Subcutaneous abdominal adipose tissue (tissue), 5 donors: ENCODE measurements around the gene SNRPD3.

Experiments
- H3K27ac ChIP-seq: one replicate; pipeline ENCODE4 v1.7.0; 2013; ENCODE audit warnings: low read depth, mild to moderate bottlenecking, inconsistent platforms, low read length, moderate library complexity
- H3K27me3 ChIP-seq, 5 donors: one replicate each; pipeline ENCODE4 v1.7.0; 2013; ENCODE audit warnings: low read length in 5 of 5, inconsistent platforms in 1 of 5; ENCODE audit not compliant: control insufficient read depth in 5 of 5, insufficient read depth in 4 of 5
- H3K36me3 ChIP-seq, 5 donors: one replicate each; pipeline ENCODE4 v1.7.0; 2013; ENCODE audit warnings: low read length in 5 of 5; ENCODE audit not compliant: control insufficient read depth in 5 of 5, insufficient read depth in 5 of 5
- H3K4me1 ChIP-seq, 5 donors: one replicate each; pipeline ENCODE4 v1.7.0; 2013; ENCODE audit warnings: low read length in 5 of 5, mild to moderate bottlenecking in 3 of 5, moderate library complexity in 1 of 5; ENCODE audit not compliant: control insufficient read depth in 5 of 5, insufficient read depth in 5 of 5
- H3K4me3 ChIP-seq, 5 donors: one replicate each; pipeline ENCODE4 v1.7.0; 2013; ENCODE audit warnings: low read length in 5 of 5, low read depth in 1 of 5
- H3K9ac ChIP-seq, 5 donors: one replicate each; pipeline ENCODE4 v1.7.0; 2013; ENCODE audit warnings: low read length in 5 of 5, mild to moderate bottlenecking in 4 of 5, moderate library complexity in 3 of 5
- H3K9me3 ChIP-seq, 5 donors: one replicate each; pipeline ENCODE4 v1.7.0; 2013; ENCODE audit warnings: low read length in 5 of 5; ENCODE audit not compliant: control insufficient read depth in 5 of 5
- donor health status: healthy.
- donor health status: healthy.
- donor health status: healthy.
- donor health status: healthy.
- donor health status: healthy.

Gene SNRPD3

GRCh38 chr22:24516301-24516737, 39.5 kb upstream of the SNRPD3 start:
- Histone ChIP-seq H3K27me3 (no peaks in the 10 kb centered on the region), H3K4me1 (peaks cover 0 to 28% (median 20%) of the 10 kb centered on the region in 5 donors), H3K9ac (peak overlapping the region in 1 of 5 donors; percentile 22), H3K9me3 (peaks cover 0 to 4% (median 0%) of the 10 kb centered on the region in 5 donors), H3K36me3 (no peaks in the 10 kb centered on the region), H3K27ac (peak overlapping the region; percentile 41), H3K4me3 (peak overlapping the region in 1 of 5 donors; percentile 38)

- Histone ChIP-seq H3K4me1 (peaks cover 0 to 21% (median 13%) of the 10 kb centered on the region in 5 donors), H3K4me3 (no peak overlapping the region), H3K9ac (no peak overlapping the region), H3K27ac (peak overlapping the region; percentile 37), H3K36me3 (no peaks in the 10 kb centered on the region), H3K9me3 (peaks cover 0 to 4% (median 0%) of the 10 kb centered on the region in 5 donors), H3K27me3 (no peaks in the 10 kb centered on the region)
Measured at GRCh38 chr22:24517446-24517845, 38.4 kb upstream of the SNRPD3 start.

GRCh38 chr22:24518228-24518627, 37.6 kb upstream of the SNRPD3 start:
- Histone ChIP-seq H3K27me3 (no peaks in the 10 kb centered on the region), H3K36me3 (no peaks in the 10 kb centered on the region), H3K4me3 (no peak overlapping the region), H3K27ac (no peak overlapping the region), H3K9ac (no peak overlapping the region), H3K4me1 (peaks cover 0 to 21% (median 13%) of the 10 kb centered on the region in 5 donors), H3K9me3 (peaks cover 0 to 4% (median 0%) of the 10 kb centered on the region in 5 donors)

GRCh38 chr22:24518771-24519485, 36.9 kb upstream of the SNRPD3 start:
- Histone ChIP-seq H3K9me3 (peaks cover 0 to 4% (median 0%) of the 10 kb centered on the region in 5 donors), H3K27me3 (no peaks in the 10 kb centered on the region), H3K27ac (no peak overlapping the region), H3K36me3 (no peaks in the 10 kb centered on the region), H3K9ac (no peak overlapping the region), H3K4me1 (peaks cover 0 to 21% (median 13%) of the 10 kb centered on the region in 5 donors), H3K4me3 (no peak overlapping the region)

- no peak overlapping the region for H3K9ac ChIP-seq
- no peaks in the 10 kb centered on the region for H3K36me3 ChIP-seq
Measured at GRCh38 chr22:24519496-24519895, 36.3 kb upstream of the SNRPD3 start.

GRCh38 chr22:24521791-24522245, 34.0 kb upstream of the SNRPD3 start:
- Histone ChIP-seq H3K9me3 (peaks cover 0 to 3% (median 0%) of the 10 kb centered on the region in 5 donors), H3K27ac (no peak overlapping the region), H3K4me3 (no peak overlapping the region)

More at GRCh38 chr22:24519496-24519895, 36.3 kb upstream of the SNRPD3 start:
- Histone ChIP-seq H3K27me3 (no peaks in the 10 kb centered on the region), H3K9me3 (peaks cover 0 to 4% (median 0%) of the 10 kb centered on the region in 5 donors), H3K27ac (no peak overlapping the region), H3K4me1 (peaks cover 0 to 21% (median 13%) of the 10 kb centered on the region in 5 donors), H3K4me3 (no peak overlapping the region)

GRCh38 chr22:24523873-24524272, 31.9 kb upstream of the SNRPD3 start:
- Histone ChIP-seq H3K9ac (no peak overlapping the region), H3K4me3 (no peak overlapping the region), H3K4me1 (peaks cover 0 to 17% (median 7%) of the 10 kb centered on the region in 5 donors), H3K9me3 (no peaks in the 10 kb centered on the region), H3K27ac (no peak overlapping the region), H3K36me3 (no peaks in the 10 kb centered on the region), H3K27me3 (no peaks in the 10 kb centered on the region)

More at GRCh38 chr22:24521791-24522245, 34.0 kb upstream of the SNRPD3 start:
- Histone ChIP-seq H3K4me1 (peaks cover 0 to 24% (median 17%) of the 10 kb centered on the region in 5 donors), H3K27me3 (no peaks in the 10 kb centered on the region), H3K9ac (no peak overlapping the region), H3K36me3 (no peaks in the 10 kb centered on the region)

GRCh38 chr22:24525416-24526037, 30.3 kb upstream of the SNRPD3 start:
- H3K36me3 ChIP-seq = no peaks in the 10 kb centered on the region
- no peaks in the 10 kb centered on the region for H3K9me3 ChIP-seq
- no peaks in the 10 kb centered on the region for H3K27me3 ChIP-seq
- no peak overlapping the region for H3K9ac ChIP-seq
- H3K27ac ChIP-seq = peak overlapping the region; percentile 40
- H3K4me3 ChIP-seq = no peak overlapping the region
- peaks cover 0 to 12% (median 7%) of the 10 kb centered on the region in 5 donors for H3K4me1 ChIP-seq

GRCh38 chr22:24526191-24526590, 29.6 kb upstream of the SNRPD3 start:
- Histone ChIP-seq H3K9ac (no peak overlapping the region), H3K27ac (no peak overlapping the region), H3K4me3 (no peak overlapping the region), H3K27me3 (no peaks in the 10 kb centered on the region), H3K4me1 (peaks cover 0 to 12% (median 7%) of the 10 kb centered on the region in 5 donors), H3K36me3 (no peaks in the 10 kb centered on the region), H3K9me3 (no peaks in the 10 kb centered on the region)

GRCh38 chr22:24529898-24530297, 25.9 kb upstream of the SNRPD3 start:
- Histone ChIP-seq H3K27me3 (no peaks in the 10 kb centered on the region), H3K36me3 (no peaks in the 10 kb centered on the region), H3K4me3 (no peak overlapping the region), H3K9ac (no peak overlapping the region), H3K4me1 (peaks cover 0 to 8% (median 4%) of the 10 kb centered on the region in 5 donors), H3K9me3 (no peaks in the 10 kb centered on the region), H3K27ac (no peak overlapping the region)
